Measurements from ENCODE around the gene MTAP. TPM values are rescaled to one million over a fixed set of nuclear protein-coding genes. Genes with fewer than 3 reads are reported as not detected.

MTAP gene
- total RNA-seq, 1 experiment from 2014 or later = 84.3 TPM

GRCh38 chr9:21753523-21753922, 48.9 kb upstream of the MTAP start (continued):
- no peak for TF ChIP-seq KAT7 (CRISPR knock-in tag; IDR thresholded peaks at IDR 0.05; ENCODE audit: borderline replicate concordance)
- TF ChIP-seq ZNF671 (CRISPR knock-in tag; IDR thresholded peaks at IDR 0.05) = no peak
- TF ChIP-seq SMAD4 (CRISPR knock-in tag; IDR thresholded peaks at IDR 0.05) = no peak
- TF ChIP-seq AR (CRISPR knock-in tag; IDR thresholded peaks at IDR 0.05) = no peak
- TF ChIP-seq MLX (CRISPR knock-in tag; IDR thresholded peaks at IDR 0.05) = no peak
- TF ChIP-seq MXD4 (CRISPR knock-in tag; IDR thresholded peaks at IDR 0.05; ENCODE audit: borderline replicate concordance) = no peak
- no peak for TF ChIP-seq ATF6 (CRISPR knock-in tag; IDR thresholded peaks at IDR 0.05)
- TF ChIP-seq GTF2I (CRISPR knock-in tag; conservative IDR thresholded peaks at IDR 0.05) = no peak
- TF ChIP-seq AFF4 (CRISPR knock-in tag; IDR thresholded peaks at IDR 0.05; ENCODE audit: borderline replicate concordance) = no peak

- Mint-ChIP-seq H3K36me3 (no peaks in the 10 kb centered on the region), H3K9me3 (no peaks in the 10 kb centered on the region), H3K4me3 (no peak overlapping the region), H3K4me1 (peaks cover 7% of the 10 kb centered on the region; the same call in 1 of the 2 replicates), H3K27ac (no peak overlapping the region), H3K27me3 (ENCODE audit: low read depth) (peaks cover 100% of the 10 kb centered on the region)
- TF ChIP-seq ZNF138 (CRISPR knock-in tag; conservative IDR thresholded peaks at IDR 0.05) = no peak
- TF ChIP-seq TP53 (CRISPR knock-in tag; IDR thresholded peaks at IDR 0.05) = no peak
- TF ChIP-seq NFATC4 (CRISPR knock-in tag; IDR thresholded peaks at IDR 0.05) = no peak
- no peak for TF ChIP-seq TCF7 (CRISPR knock-in tag; IDR thresholded peaks at IDR 0.05; ENCODE audit: low read depth)
- TF ChIP-seq NFE2L1 (CRISPR knock-in tag; IDR thresholded peaks at IDR 0.05) = no peak
- no peak for TF ChIP-seq E2F5 (CRISPR knock-in tag; IDR thresholded peaks at IDR 0.05)
- no peak for TF ChIP-seq CTCF (IDR thresholded peaks at IDR 0.05)
- no peak for TF ChIP-seq RORB (CRISPR knock-in tag; IDR thresholded peaks at IDR 0.05)
- no peak for TF ChIP-seq PREB (CRISPR knock-in tag; IDR thresholded peaks at IDR 0.05; ENCODE audit: borderline replicate concordance)
- no peak for TF ChIP-seq ESRRA (CRISPR knock-in tag; IDR thresholded peaks at IDR 0.05; ENCODE audit: borderline replicate concordance)
- TF ChIP-seq FOXP1 (CRISPR knock-in tag; IDR thresholded peaks at IDR 0.05; ENCODE audit: borderline replicate concordance) = no peak
- TF ChIP-seq ZNF423 (CRISPR knock-in tag; IDR thresholded peaks at IDR 0.05) = no peak
- no peak for TF ChIP-seq ETV6 (CRISPR knock-in tag; IDR thresholded peaks at IDR 0.05)
- no peak for TF ChIP-seq JAZF1 (CRISPR knock-in tag; IDR thresholded peaks at IDR 0.05)
- no peak for TF ChIP-seq CDX4 (CRISPR knock-in tag; IDR thresholded peaks at IDR 0.05; ENCODE audit: borderline replicate concordance)
- CTCF ChIA-PET = interaction anchor here (0.8 kb wide), 1 partner anchor 436 kb away, joined by 3 read pairs; no protein-coding TSS in a partner anchor
- ATAC-seq (no peak), DNase-seq (ENCODE audit: low spot score) (no peak)
- POLR2A ChIA-PET = no interaction called here
Measured at GRCh38 chr9:21754741-21755140, 47.7 kb upstream of the MTAP start.
